ENCODE results near the gene FANCG. TPM values are rescaled to one million over a fixed set of nuclear protein-coding genes. Genes with fewer than 3 reads are reported as not detected.

FANCG gene
- total RNA-seq, 1 donor from 2014 or later: 4.2 TPM

DNA sequence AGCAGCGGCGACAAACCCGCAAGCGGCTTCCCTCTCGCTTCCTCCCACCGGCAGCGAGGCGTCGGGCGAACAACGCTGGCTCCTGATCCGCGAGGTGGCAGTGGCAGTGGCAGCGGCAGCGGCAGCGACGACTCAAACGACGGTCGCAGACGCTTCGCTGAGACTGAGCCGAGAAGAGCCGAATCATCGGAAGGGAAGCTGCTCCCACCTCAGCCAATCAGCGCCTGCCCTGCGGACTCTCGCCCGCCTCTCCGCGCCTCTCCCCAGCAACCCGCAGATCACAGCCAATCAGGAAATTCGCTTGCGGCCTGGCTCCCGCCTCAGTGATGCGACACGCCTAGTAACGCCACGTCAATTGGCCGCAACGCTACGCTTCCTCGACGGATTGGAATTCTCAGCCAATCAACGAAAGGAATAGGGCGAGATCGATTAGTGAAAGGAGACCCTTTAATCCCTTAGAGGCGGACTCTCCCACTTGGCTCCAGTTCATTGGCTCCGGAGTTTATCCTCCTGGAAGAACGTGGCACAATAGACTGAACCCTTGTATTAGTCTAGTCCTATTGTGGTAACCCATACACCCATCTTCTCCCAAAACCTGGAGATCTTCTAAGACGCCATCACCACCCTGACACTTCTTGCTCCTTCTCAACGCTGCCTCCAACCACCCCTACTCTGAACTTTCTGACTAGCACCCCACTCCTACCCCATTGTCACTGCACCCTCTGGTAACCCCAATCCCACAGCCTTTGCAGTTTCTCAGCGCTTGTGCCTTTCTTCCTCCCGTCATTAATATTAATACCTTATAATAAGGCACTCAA lies 7.1 kb downstream of the FANCG start, which contains the start of gene VCP:
TSS of gene VCP (minus strand) at position 165 of the 818 bp plus-strand sequence. CDS start 272 bp downstream, outside the sequence.
- intact Hi-C loops (cut with DNase I): loop anchor here (2.0 kb wide), 2 partner anchors 24 to 84 kb away; partner anchors contain the start of genes DNAJB5 and PIGO
- DNase-seq (ENCODE audit: missing footprints) (peak; percentile 98), ATAC-seq (peak; percentile 96)

DNA sequence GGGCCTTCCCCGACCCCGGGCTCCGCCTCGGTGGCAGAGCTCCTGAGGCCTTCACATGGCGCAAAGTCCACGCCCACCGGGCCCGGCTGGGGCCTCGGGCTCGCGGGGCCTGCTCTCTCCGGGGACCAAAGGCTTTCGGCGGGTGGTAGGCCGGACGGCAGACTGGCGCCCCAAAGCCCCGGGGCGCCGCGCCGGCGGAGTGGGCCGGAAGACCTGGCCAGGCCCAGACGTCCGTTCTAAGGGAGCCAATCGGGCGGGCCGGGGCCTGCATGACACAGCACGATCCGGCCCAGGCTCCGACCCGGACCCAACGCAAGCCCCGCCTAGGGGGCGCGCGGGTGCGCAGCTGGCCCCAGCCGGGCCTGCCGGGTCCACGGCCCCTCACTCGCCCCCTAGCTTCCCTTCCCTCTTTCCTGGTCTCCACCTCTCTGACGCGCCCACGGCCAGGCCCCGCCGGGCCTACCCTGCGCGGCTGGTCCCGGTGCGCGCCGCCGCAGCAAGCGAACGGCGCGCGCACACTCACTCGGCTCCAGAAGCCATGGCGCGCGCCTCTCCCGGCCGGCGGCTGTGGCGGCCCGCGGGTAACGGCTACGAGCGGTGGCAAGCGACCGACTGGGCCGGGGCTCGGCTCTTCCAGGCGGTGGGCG lies 7.8 kb downstream of the FANCG start:
- peak; percentile 83 for ATAC-seq
- intact Hi-C loops (cut with DNase I): loop anchor here (2.0 kb wide), 3 partner anchors 25 to 83 kb away; partner anchors contain the start of genes DNAJB5 and PIGO
- peak; percentile 96 for DNase-seq (ENCODE audit: missing footprints)

DNA sequence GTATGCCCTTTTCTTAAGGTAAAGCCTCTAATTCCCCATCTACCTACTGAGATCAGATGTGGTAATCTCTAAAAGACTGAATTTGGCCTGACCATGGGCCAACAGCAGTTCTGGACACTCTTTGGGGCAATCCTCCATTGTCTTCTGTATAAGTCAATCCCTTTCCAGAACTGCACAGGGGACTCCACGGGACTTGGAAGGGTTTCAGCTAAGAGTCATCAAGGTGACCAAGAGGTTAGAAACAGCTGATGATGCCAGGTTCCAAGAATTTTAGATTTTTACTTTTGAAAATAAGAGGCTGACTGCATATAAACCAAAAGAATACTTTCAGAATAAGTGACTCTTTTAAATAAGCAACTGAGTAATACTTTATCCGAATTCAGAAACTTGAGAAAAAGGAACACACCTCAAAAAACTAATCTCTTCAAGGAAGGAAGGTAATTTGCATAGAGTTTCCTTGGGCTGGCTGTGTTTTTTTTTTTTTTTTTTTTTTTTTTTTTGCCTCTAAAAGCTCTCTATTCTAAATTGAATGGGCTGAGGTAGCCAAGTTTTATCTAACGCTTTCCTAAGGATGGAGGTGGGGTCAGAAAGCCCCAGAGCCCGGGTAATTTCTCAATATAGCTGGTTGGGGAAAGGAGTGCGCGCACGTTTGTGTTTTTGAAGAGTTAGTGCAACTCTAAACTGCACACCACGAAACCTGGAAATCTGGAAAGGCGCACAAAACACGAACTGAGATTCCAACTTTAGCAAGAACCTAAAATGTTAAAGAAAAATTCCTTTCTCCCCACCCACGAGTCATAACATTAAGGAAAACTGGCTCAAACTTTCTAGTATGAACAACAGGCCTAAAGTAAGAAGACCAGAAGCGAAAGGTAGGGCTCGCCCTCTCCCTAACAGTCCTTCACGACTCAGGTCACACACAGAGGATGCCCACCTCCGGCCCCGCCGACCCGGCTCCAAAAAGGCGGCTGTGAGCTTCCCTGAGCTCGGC lies 8.6 kb downstream of the FANCG start:
- ATAC-seq: no peak
- intact Hi-C loops (cut with DNase I): loop anchor here (2.0 kb wide), 1 partner anchor 76 kb away; no protein-coding TSS in a partner anchor
- DNase-seq (ENCODE audit: missing footprints): no peak

DNA sequence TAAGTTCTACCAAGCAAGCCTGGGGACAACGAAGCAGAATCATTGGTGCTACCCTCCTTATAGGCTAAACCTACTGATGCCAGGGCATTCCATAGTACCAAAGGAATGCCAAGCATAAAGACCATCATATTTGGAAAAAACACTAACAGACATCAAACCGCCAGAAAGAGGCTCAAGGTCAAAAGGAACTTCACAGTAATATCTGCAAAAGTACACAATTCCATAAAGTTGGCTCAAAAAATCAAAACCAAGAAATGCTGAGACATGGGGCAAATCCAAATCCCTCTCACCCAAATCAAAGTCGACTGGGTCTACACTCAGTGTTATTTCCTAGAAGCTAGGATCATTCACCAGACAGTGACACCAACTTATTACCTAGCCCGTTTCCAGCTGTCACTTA lies 10.7 kb downstream of the FANCG start:
- no peak for ATAC-seq
- intact Hi-C loops (cut with DNase I): no loop called here
- no peak for DNase-seq (ENCODE audit: missing footprints)

DNA sequence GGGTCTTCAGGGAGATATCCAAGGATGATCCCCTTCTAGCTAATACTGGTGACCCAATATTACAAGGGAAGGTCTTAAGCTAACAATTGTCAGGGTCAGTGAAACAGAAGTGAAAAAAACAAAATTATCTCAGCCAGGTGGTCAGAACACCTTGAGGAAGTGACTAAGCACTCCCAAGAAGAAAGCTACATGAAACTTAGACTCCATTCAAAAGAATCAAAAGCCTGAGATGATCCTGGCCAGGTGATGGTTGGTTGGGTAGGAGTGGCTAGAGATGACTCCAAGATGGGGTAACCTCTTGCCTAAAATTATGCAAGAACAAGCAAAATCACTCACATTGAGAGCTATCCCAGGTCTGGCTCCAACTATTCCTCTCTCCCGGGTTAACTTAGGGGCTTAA lies 12.7 kb downstream of the FANCG start:
- ATAC-seq (no peak), DNase-seq (ENCODE audit: missing footprints) (no peak)
- intact Hi-C loops (cut with DNase I): no loop called here

DNA sequence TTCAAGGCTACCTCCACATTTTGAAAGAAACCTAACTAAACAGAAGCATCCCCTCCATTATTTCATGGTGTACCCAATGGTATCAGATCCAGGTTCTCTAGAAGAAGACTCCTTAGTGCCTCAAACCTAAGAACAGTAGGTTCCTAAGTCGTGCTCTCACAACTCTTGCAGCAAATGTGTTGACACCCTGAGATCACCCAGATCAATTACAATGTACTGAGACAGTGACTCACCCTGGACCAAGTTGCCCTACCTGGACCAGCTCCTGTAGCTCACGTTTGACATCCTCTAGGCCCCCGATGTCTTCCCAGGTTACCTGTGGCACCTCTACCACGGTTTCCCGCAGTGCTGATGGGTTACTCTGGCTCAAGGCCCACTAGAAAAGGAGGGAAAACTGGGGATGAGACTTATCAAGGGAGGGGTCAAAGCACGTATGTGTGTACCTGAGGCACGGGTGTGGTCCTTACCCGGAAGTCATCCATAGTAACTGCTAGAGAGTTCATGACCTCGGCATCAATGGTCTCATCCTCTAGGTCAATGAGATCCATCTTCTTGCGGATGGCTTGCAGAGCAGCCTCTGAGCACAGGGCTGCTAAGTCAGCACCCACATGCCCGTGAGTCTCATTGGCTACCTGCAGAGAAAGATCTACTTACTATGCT lies 19.1 kb downstream of the FANCG start:
- ATAC-seq: no peak
- intact Hi-C loops (cut with DNase I): no loop called here
- no peak for DNase-seq (ENCODE audit: missing footprints)

DNA sequence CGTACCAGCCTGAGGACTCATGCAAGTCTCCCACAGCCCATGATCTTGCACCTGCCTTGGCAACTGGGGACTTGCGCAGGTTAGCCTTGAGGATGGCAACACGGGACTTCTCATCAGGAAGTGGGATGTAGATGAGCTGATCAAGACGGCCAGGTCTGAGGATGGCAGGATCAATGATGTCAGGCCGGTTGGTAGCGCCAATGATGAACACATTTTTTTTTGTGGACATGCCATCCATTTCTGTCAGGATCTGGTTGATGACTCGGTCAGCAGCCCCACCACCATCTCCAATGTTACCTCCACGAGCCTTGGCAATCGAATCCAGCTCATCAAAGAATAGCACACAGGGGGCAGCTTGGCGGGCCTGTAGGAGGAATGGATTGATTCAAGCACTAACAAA lies 20.3 kb downstream of the FANCG start:
- intact Hi-C loops (cut with DNase I): no loop called here
- no peak for DNase-seq (ENCODE audit: missing footprints)
- ATAC-seq: no peak

DNA sequence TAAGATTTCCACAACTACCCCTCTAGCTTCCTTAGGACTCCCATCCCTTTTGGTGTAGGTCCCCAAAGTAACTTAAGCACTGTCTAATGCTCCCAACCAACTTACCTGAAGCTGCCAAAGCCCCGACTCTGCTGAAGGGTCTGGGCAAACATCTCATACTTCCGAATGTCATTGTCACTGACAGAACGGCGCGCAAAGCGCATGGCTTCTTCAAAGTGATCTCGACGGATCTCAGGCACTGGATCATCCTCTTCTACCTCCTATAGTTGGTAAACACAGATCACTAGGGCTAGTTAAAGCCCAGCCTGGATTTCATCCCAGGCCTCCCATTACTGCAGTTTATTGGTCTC lies 22.5 kb downstream of the FANCG start:
- no peak for DNase-seq (ENCODE audit: missing footprints)
- intact Hi-C loops (cut with DNase I): no loop called here
- ATAC-seq: no peak

DNA sequence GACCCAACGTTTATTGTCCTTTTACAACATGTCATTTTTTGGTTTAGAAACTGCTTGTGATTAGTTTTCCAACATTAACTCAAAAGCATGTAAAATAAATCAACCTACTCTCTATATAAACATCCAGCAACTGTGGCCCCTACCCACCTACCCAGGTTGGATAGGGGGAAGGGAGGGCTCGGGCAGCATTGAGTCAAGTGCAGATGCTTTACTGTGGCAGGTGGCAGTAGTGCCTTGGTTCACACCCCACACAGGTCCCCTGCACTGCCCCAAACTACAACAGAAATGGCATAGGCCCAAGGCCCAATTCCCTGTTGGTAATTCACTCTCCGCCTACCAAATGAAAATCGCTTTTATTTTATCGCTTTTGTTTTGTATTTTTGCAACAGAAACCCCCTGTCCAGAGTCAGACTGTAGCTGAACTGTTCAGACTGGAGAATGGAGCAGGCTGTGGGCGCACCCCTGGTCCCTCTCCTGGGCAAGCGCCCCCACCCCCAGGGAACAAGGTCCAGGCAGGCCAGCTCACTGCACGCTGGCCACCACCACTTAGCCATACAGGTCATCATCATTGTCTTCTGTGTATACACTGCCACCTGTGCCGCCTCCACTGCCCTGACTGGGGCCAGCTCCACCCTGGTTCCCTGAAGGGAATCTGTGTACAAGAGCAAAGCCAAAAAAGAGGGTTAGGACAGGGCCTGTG lies 23.0 kb downstream of the FANCG start:
- no peak for DNase-seq (ENCODE audit: missing footprints)
- intact Hi-C loops (cut with DNase I): no loop called here
- ATAC-seq: peak; percentile 27

DNA sequence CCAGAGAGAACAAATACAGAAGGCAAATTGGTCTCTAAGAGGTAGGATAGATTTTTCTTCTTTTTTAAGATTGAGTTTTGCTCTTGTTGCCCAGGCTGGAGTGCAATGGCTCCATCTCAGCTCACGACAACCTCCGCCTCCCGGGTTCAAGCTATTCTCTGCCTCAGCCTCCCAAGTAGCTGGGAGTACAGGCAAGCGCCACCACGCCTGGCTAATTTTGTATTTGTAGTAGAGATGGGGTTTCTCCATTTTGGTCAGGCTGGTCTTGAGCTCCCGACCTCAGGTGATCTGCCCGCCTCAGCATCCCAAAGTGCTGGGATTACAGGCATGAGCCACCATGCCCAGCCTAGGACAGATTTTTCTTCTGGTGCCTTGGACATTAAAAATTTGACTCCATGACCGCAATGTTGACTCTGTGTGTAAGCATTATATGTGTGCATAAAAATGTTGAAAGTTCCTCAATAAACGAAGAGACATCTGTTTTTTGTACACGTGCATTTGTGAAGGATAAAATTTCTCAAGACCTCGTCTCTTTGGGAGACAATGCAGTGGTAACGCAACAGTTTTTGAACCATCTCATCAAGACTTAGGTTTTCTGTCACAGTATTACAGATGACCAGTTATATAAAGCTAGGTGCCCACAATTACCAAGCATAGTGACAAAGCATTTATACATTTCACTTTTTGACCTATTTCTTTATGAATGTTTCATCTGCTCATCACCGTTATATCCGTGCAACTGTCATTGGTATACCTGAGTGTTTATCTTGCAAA lies 24.7 kb downstream of the FANCG start:
- no peak for DNase-seq (ENCODE audit: missing footprints)
- ATAC-seq: no peak
- intact Hi-C loops (cut with DNase I): no loop called here

DNA sequence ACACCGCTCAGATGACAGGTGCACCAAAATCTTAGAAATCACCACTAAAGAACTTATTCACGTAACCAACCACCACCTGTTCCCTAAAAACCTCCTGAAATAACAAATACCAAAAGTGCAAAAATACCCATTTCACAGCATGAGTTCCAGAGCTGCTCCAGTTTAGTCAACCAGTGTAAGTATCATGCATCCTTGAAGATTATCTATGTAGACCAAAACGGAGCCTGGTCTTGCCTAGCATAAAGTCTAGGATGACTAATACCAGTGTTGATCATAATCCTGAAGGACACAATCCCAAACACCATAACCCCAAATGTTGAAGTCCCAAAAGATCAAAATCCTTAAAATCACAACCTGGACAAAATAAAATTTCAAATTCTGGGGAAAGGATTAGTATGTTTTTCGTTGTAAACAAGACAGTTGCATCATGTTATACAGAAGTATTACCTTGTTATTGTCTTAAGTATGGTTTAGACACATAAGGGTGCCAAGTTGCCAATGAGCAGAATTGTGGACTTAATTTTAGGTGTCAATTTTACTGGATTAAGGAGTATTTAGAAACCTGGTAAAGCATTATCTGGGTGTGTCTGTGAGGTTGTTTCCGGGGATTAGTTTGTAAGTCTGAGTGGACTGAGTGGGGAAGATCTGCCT lies 25.4 kb downstream of the FANCG start:
- DNase-seq (ENCODE audit: missing footprints) (no peak), ATAC-seq (no peak)
- intact Hi-C loops (cut with DNase I): no loop called here

DNA sequence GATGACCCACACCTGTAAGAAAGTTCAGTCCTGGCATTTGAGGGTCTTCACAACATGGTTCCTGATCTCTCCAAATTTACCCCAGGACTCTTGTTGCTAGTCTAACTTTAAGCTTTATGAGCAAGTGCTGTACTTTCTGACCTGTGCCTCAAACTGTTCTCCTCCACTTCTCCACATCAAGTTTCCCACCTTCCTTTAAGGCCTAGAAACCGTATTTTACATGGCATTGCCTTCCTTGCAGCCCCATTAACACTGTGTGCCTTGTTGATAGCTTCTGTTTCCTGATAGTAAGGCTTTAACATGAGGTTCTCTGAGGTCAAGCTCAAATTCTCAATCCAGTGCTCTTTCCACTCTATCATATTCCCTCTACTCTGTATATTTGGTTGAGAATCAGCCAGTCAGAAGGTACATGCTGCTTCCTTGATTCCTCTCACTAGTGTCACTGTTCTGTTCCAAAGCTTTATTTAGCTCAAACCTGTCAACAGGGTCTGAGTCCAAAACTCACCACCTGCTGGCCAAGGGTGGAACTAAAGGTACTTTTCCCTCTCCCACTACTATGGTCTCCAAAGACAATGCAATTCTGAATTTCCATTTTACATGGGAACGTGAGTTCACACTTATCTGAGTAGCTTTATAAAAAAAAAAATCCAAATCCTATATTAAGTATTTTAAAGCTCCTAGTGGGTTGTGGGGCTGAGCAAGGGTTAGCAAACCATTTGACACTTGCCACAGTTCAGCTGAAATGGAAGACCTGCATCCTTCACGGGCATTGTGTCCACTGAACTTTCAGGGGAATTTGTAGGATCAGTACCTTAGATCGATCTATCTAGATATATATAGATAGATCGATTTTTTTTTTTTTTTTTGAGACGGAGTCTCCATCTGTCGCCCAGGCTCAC lies 28.4 kb downstream of the FANCG start:
- intact Hi-C loops (cut with DNase I): loop anchor here (1.0 kb wide), 1 partner anchor 152 kb away; no protein-coding TSS in a partner anchor
- DNase-seq (ENCODE audit: missing footprints) (no peak), ATAC-seq (peak; percentile 82)

DNA sequence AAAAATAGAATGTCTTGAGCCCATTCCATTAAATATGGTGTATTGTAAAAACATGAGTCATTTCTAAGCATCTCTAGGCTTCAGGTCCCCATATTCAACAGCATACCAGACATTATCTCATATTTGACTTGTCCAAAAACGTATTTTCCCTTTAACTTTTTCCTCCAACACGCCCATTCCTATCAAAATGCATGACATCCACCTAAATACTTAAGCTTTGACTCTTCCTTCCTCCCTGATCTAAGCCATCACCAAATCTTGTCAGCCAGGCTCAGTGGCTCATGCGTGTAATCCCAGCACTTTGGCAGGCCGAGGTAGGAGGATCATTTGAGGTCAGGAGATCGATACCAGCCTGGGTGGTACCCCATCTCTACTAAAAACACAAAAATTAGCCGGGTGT lies 31.2 kb downstream of the FANCG start:
- intact Hi-C loops (cut with DNase I): no loop called here
- no peak for DNase-seq (ENCODE audit: missing footprints)
- ATAC-seq: no peak

DNA sequence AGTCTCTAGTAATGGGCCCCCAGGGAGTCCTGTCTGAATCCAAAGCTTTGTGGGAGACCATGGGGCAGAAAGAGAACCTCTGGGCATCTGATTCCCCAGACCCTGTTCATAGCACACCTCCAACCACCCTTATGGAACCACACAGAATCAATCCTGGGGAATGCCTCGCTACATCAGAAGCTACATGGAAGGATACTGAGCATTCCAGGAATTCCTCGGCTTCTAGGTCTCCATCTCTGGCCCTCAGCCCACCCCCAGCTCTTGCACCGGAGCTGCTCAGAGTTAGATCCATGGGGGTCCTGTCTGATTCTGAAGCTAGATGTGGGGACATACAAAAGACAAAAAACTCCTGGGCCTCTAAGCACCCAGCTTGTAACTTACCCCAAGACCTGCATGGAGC lies 35.7 kb downstream of the FANCG start:
- intact Hi-C loops (cut with DNase I): no loop called here
- DNase-seq (ENCODE audit: missing footprints): no peak
- no peak for ATAC-seq

DNA sequence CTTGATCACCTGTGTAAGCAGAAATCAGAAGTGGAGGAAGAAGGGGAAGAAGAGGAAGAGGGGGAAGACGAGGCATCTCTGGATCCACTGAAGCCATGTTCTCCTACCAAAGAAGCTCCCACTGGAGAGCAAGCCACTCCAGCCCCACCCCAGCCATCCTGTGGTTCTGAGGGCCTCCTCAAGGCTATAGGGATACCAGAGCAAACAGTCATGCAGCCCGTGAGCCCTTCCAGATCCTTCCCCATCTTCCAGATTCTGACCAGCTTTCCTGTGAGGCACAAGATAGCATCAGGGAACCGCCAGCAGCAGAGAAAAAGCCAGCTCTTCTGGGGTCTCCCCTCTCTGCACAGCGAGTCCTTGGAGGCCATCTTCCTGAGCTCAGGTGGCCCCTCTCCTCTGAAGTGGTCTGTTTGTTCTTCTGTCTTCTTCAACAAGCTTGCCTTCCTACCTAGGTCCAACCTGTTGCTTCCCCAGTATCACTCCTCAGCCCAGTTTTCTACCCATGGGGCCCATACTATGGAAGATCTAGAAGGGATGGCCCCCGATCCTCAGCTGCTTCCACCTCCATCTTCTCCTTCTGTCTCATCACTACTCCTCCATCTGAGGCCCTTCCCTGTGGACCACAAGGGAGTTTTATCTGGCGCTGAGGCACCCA lies 36.7 kb downstream of the FANCG start:
- DNase-seq (ENCODE audit: missing footprints) (no peak), ATAC-seq (no peak)
- intact Hi-C loops (cut with DNase I): no loop called here

All from Right ventricle myocardium inferior (tissue), 1 donor.